Activated CD8-positive, alpha-beta T cell treated with anti-CD3 and anti-CD28 coated beads for 36 hours (primary cell): ENCODE data around the gene CNGA3. TPM values are rescaled to one million over a fixed set of nuclear protein-coding genes. Genes with fewer than 3 reads are reported as not detected.
"Not testable (repeated sequence)": the region's sequence is repeated elsewhere in the genome, so short reads cannot be mapped to it uniquely, and the experiment has no call there.

Source experiments
- ATAC-seq: fragments of 200-7000 bp; cut with Tn5 transposase; one replicate; pipeline ENCODE4 v1.10.0; 2021; ENCODE audit warnings: mild to moderate bottlenecking, moderate library complexity
- CTCF ChIA-PET: fragments of 350-600 bp; sonication (Branson Sonifier 250); formaldehyde crosslinking; loops from one replicate; lab custom pipeline; 2021; ENCODE audit warnings: antibody characterized with exemption; lab: Charles Lee
- POLR2A ChIA-PET: fragments of 350-600 bp; sonication (Branson Sonifier 250); formaldehyde crosslinking; loops from one replicate; lab custom pipeline; 2021; ENCODE audit warnings: antibody characterized with exemption; lab: Charles Lee
- DNase-seq: peaks from one replicate; pipeline ENCODE4 v3.0.0-alpha.2; 2020
- H3K27ac Mint-ChIP-seq: one replicate; pipeline ENCODE4 v1.8.0; 2021; ENCODE audit warnings: mild to moderate bottlenecking, mixed read lengths
- H3K27me3 Mint-ChIP-seq: one replicate; pipeline ENCODE4 v1.8.0; 2021; ENCODE audit warnings: mixed read lengths
- H3K36me3 Mint-ChIP-seq: one replicate; pipeline ENCODE4 v1.8.0; 2021; ENCODE audit warnings: low read depth, mixed read lengths
- H3K4me1 Mint-ChIP-seq: one replicate; pipeline ENCODE4 v1.8.0; 2021; ENCODE audit warnings: low read depth, mixed read lengths
- H3K4me3 Mint-ChIP-seq: one replicate; pipeline ENCODE4 v1.8.0; 2021; ENCODE audit warnings: mild to moderate bottlenecking, moderate library complexity, mixed read lengths
- H3K9me3 Mint-ChIP-seq: one replicate; pipeline ENCODE4 v1.8.0; 2021; ENCODE audit warnings: mixed read lengths
- CTCF ChIP-seq: fragments of 200-600 bp; IDR thresholded peaks from one replicate; pipeline ENCODE4 v1.8.0; 2022; ENCODE audit warnings: antibody characterized with exemption, mild to moderate bottlenecking
- intact Hi-C: fragments of 100-400 bp; cut with micrococcal nuclease; formaldehyde crosslinking; loops from one replicate; pipeline ENCODE4 v1.10.0; 2022
- total RNA-seq, 2 experiments: library from RNA; stranded (reverse); gene quantifications; one replicate each; pipeline ENCODE4 v1.2.3, GENCODE V29; 2021

Gene CNGA3
- total RNA-seq, 2 experiments from 2014 or later = not detected

GRCh38 chr2:98412751-98413458, 66.6 kb downstream of the CNGA3 start:
- no peaks in the 10 kb centered on the region for H3K36me3 Mint-ChIP-seq
- DNase-seq = peak; percentile 69
- ATAC-seq = peak; percentile 83
- H3K27me3 Mint-ChIP-seq = no peaks in the 10 kb centered on the region
- ChIA-PET POLR2A (interaction anchor here (0.6 to 1.3 kb wide), 3 partner anchors 10 to 115 kb away, joined by 3 read pairs; no protein-coding TSS in a partner anchor), CTCF (interaction anchor here (0.6 to 2.6 kb wide), 45 partner anchors 8 to 193 kb away, joined by 3 to 50 read pairs (median 4); no protein-coding TSS in a partner anchor)
- H3K4me1 Mint-ChIP-seq = peaks cover 21% of the 10 kb centered on the region
- peak; percentile 84 for TF ChIP-seq CTCF
- no peak overlapping the region for H3K4me3 Mint-ChIP-seq
- intact Hi-C loops = loop anchor here (2.0 to 10.0 kb wide), 4 partner anchors 59 to 432 kb away; no protein-coding TSS in a partner anchor
- peaks cover 7% of the 10 kb centered on the region for H3K9me3 Mint-ChIP-seq
- no peak overlapping the region for H3K27ac Mint-ChIP-seq

GRCh38 chr2:98414246-98414645, 68.0 kb downstream of the CNGA3 start:
- intact Hi-C loops = loop anchor here (5.0 to 10.0 kb wide), 3 partner anchors 58 to 431 kb away; no protein-coding TSS in a partner anchor
- H3K27ac Mint-ChIP-seq, H3K36me3 Mint-ChIP-seq, H3K4me3 Mint-ChIP-seq, DNase-seq, POLR2A ChIA-PET, H3K27me3 Mint-ChIP-seq, ATAC-seq, H3K9me3 Mint-ChIP-seq: not testable (repeated sequence)
- CTCF ChIA-PET = interaction anchor here (1.2 kb wide), 1 partner anchor 36 kb away, joined by 3 read pairs; no protein-coding TSS in a partner anchor
- H3K4me1 Mint-ChIP-seq = peaks cover 21% of the 10 kb centered on the region

GRCh38 chr2:98415719-98416248, 69.5 kb downstream of the CNGA3 start:
- H3K27ac Mint-ChIP-seq, ATAC-seq, H3K36me3 Mint-ChIP-seq, H3K9me3 Mint-ChIP-seq, H3K27me3 Mint-ChIP-seq, H3K4me3 Mint-ChIP-seq: not testable (repeated sequence)
- intact Hi-C loops = loop anchor here (10.0 kb wide), 1 partner anchor 429 kb away; no protein-coding TSS in a partner anchor
- peak; percentile 39 for DNase-seq
- ChIA-PET POLR2A (interaction anchor here (0.6 to 0.9 kb wide), 3 partner anchors 15 to 207 kb away, joined by 3 read pairs; no protein-coding TSS in a partner anchor), CTCF (interaction anchor here (0.7 to 2.5 kb wide), 8 partner anchors 10 to 152 kb away, joined by 3 to 10 read pairs (median 3); no protein-coding TSS in a partner anchor)
- peaks cover 21% of the 10 kb centered on the region for H3K4me1 Mint-ChIP-seq

- Mint-ChIP-seq H3K4me1 (peaks cover 21% of the 10 kb centered on the region), H3K27me3 (no peaks in the 10 kb centered on the region), H3K36me3 (no peaks in the 10 kb centered on the region), H3K27ac (no peak overlapping the region), H3K9me3 (peaks cover 12% of the 10 kb centered on the region), H3K4me3 (no peak overlapping the region)
- TF ChIP-seq CTCF = no peak
- intact Hi-C loops = loop anchor here (10.0 kb wide), 1 partner anchor 428 kb away; no protein-coding TSS in a partner anchor
- ATAC-seq (no peak), DNase-seq (peak; percentile 6)
- ChIA-PET POLR2A (interaction anchor here (0.6 to 0.9 kb wide), 3 partner anchors 14 to 199 kb away, joined by 3 to 4 read pairs (median 3); no protein-coding TSS in a partner anchor), CTCF (interaction anchor here (1.0 to 2.5 kb wide), 4 partner anchors 71 to 102 kb away, joined by 3 to 10 read pairs (median 5); no protein-coding TSS in a partner anchor)
Measured at GRCh38 chr2:98416383-98417159, 70.3 kb downstream of the CNGA3 start.

- Mint-ChIP-seq H3K27me3 (no peaks in the 10 kb centered on the region), H3K27ac (no peak overlapping the region), H3K4me1 (peaks cover 15% of the 10 kb centered on the region), H3K4me3 (no peak overlapping the region), H3K9me3 (peaks cover 19% of the 10 kb centered on the region), H3K36me3 (peaks cover 5% of the 10 kb centered on the region)
- DNase-seq (no peak), ATAC-seq (no peak)
- ChIA-PET CTCF (interaction anchor here (1.3 to 2.2 kb wide), 2 partner anchors 9 to 150 kb away, joined by 3 to 5 read pairs; no protein-coding TSS in a partner anchor), POLR2A (interaction anchor here (1.1 kb wide), 1 partner anchor 187 kb away, joined by 3 read pairs; no protein-coding TSS in a partner anchor)
- intact Hi-C loops = loop anchor here (10.0 kb wide), 1 partner anchor 425 kb away; no protein-coding TSS in a partner anchor
- no peak for TF ChIP-seq CTCF
Measured at GRCh38 chr2:98419544-98419943, 73.3 kb downstream of the CNGA3 start.
